ENCODE results near the gene MYADML2. TPM values are rescaled to one million over a fixed set of nuclear protein-coding genes. Genes with fewer than 3 reads are reported as not detected.

Gene MYADML2
- total RNA-seq, 1 experiment from 2014 or later: not detected

- intact Hi-C loops (cut with micrococcal nuclease; ENCODE audit: unreplicated experiment): no loop called here
- H3K4me2 ChIP-seq: peak overlapping the region; percentile 86
- H3K9me3 ChIP-seq (ENCODE audit: insufficient read depth, low read depth): no peaks in the 10 kb centered on the region
- H3K79me2 ChIP-seq (ENCODE audit: low read depth): peaks cover 74% of the 10 kb centered on the region
- ChIA-PET POLR2A (ENCODE audit: unreplicated experiment) (interaction anchor here (1.0 to 1.2 kb wide), 2 partner anchors 10 to 220 kb away, joined by 3 to 8 read pairs; partner anchors contain the start of gene MRPL12), CTCF (interaction anchor here (0.7 kb wide), 2 partner anchors 10 to 54 kb away, joined by 4 to 6 read pairs; no protein-coding TSS in a partner anchor)
- H3K27ac ChIP-seq: peak overlapping the region; percentile 95
- DNase-seq: no peak
- no peaks in the 10 kb centered on the region for H3K36me3 ChIP-seq (ENCODE audit: low read depth)
- H3K9me2 ChIP-seq (ENCODE audit: insufficient read depth): no peaks in the 10 kb centered on the region
- TF ChIP-seq EZH2 (IDR thresholded peaks at IDR 0.05; ENCODE audit: low read depth) (no peak), CTCF (conservative IDR thresholded peaks at IDR 0.05) (no peak)
- H2AFZ ChIP-seq: no peak overlapping the region
- H3K4me1 ChIP-seq (replicated peaks; ENCODE audit: insufficient read depth): peaks cover 58% of the 10 kb centered on the region
- no peaks in the 10 kb centered on the region for H3K27me3 ChIP-seq (ENCODE audit: insufficient read depth, low read depth)
- H4K20me1 ChIP-seq (ENCODE audit: insufficient read depth): peaks cover 17% of the 10 kb centered on the region
- peak overlapping the region; percentile 48 for H3K4me3 ChIP-seq
- peaks cover 38% of the 10 kb centered on the region; the same call in 1 of the 2 replicates for H3F3A ChIP-seq (ENCODE audit: insufficient read depth, low read depth)
- BruUV-seq (replicated peaks): no TSS peak
Observed at GRCh38 chr17:81922566-81923301, 24.3 kb downstream of the MYADML2 start.

GRCh38 chr17:81921996-81922565 is 25.0 kb downstream of the MYADML2 start:
- no peak for DNase-seq
- H3K4me2 ChIP-seq: peak overlapping the region; percentile 86; the same call in 1 of the 2 replicates
- peaks cover 17% of the 10 kb centered on the region for H4K20me1 ChIP-seq (ENCODE audit: insufficient read depth)
- intact Hi-C loops (cut with micrococcal nuclease; ENCODE audit: unreplicated experiment): no loop called here
- POLR2A ChIA-PET (ENCODE audit: unreplicated experiment): interaction anchor here (1.2 kb wide), 1 partner anchor 219 kb away, joined by 8 read pairs; the partner anchor contains the start of gene MRPL12
- H3K27ac ChIP-seq: no peak overlapping the region; the same call in 1 of the 2 replicates
- no peaks in the 10 kb centered on the region for H3K27me3 ChIP-seq (ENCODE audit: insufficient read depth, low read depth)
- TF ChIP-seq EZH2 (IDR thresholded peaks at IDR 0.05; ENCODE audit: low read depth) (no peak), CTCF (conservative IDR thresholded peaks at IDR 0.05) (no peak)
- CTCF ChIA-PET: no interaction called here
- H3K79me2 ChIP-seq (ENCODE audit: low read depth): peaks cover 79% of the 10 kb centered on the region
- no peaks in the 10 kb centered on the region for H3K9me2 ChIP-seq (ENCODE audit: insufficient read depth)
- peaks cover 58% of the 10 kb centered on the region for H3K4me1 ChIP-seq (replicated peaks; ENCODE audit: insufficient read depth)
- H2AFZ ChIP-seq: no peak overlapping the region
- H3K9me3 ChIP-seq (ENCODE audit: insufficient read depth, low read depth): no peaks in the 10 kb centered on the region
- TSS peak; percentile 10 for BruUV-seq (replicated peaks)
- peaks cover 41% of the 10 kb centered on the region; the same call in 1 of the 2 replicates for H3F3A ChIP-seq (ENCODE audit: insufficient read depth, low read depth)
- no peak overlapping the region; the same call in 1 of the 2 replicates for H3K4me3 ChIP-seq
- no peaks in the 10 kb centered on the region for H3K36me3 ChIP-seq (ENCODE audit: low read depth)

- Histone ChIP-seq H3K36me3 (ENCODE audit: low read depth) (no peaks in the 10 kb centered on the region), H3F3A (ENCODE audit: insufficient read depth, low read depth) (peaks cover 47% of the 10 kb centered on the region), H3K4me1 (replicated peaks; ENCODE audit: insufficient read depth) (peaks cover 59% of the 10 kb centered on the region), H3K79me2 (ENCODE audit: low read depth) (peaks cover 78% of the 10 kb centered on the region), H3K27me3 (ENCODE audit: insufficient read depth, low read depth) (no peaks in the 10 kb centered on the region), H4K20me1 (ENCODE audit: insufficient read depth) (peaks cover 17% of the 10 kb centered on the region), H2AFZ (no peak overlapping the region), H3K9me2 (ENCODE audit: insufficient read depth) (no peaks in the 10 kb centered on the region), H3K27ac (no peak overlapping the region), H3K4me3 (no peak overlapping the region), H3K9me3 (ENCODE audit: insufficient read depth, low read depth) (no peaks in the 10 kb centered on the region), H3K4me2 (no peak overlapping the region)
- ChIA-PET POLR2A (ENCODE audit: unreplicated experiment) (no interaction called here), CTCF (no interaction called here)
- intact Hi-C loops (cut with micrococcal nuclease; ENCODE audit: unreplicated experiment): no loop called here
- no peak for DNase-seq
- TF ChIP-seq CTCF (conservative IDR thresholded peaks at IDR 0.05) (no peak), EZH2 (IDR thresholded peaks at IDR 0.05; ENCODE audit: low read depth) (no peak)
- no TSS peak for BruUV-seq (replicated peaks)
Observed at GRCh38 chr17:81921537-81921862, 25.5 kb downstream of the MYADML2 start.

Data from PC-9 (cell line).